ENCODE results near the gene SYT14.

Gene SYT14

DNA sequence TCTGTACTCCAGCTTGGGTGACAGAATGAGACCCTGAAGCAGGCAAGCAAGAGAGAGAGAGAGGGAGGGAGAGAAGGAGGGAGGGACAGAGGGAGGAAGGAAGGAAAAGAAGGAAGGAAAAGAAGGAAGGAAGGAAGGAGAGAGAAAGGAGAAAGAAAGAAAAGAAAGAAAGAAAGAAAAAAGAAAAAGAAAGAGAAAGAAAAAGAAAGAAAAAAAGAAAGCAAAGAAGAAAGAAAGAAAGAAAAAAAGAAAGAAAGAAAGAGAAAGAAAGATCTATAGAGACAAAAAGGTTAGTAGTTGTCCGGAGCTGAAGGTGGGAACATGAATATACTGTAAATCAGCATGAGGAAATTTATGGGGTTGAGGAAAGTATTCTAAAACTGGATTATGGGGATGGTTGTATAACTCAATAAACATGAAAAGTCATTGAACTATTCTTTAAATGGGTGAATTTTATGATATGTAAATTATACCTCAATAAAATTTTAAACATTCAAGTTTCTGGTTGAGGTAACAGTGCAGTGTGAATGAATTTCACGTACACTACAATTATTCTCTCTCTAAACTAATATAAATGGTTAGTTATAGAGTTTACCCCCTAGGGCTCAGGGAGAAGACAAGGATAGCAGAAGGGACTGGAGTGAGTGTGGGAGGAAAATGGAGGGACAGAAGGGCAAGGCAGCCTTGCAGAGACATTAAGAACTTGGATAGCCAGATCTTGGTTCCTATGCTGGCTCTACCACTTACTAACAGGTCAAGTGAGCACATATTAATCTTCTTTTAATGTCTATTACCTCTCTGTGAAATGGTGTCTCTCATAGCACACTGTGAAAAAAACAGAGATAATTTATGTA lies 269.8 kb downstream of the SYT14 start:
- no peak for DNase-seq (ENCODE audit: low read depth)

GRCh38 chr1:210213335-210213734 lies 275.3 kb downstream of the SYT14 start:
- DNase-seq (ENCODE audit: low read depth), result no peak

- DNase-seq (ENCODE audit: low read depth), result no peak
Measured at GRCh38 chr1:210214573-210215409, 276.8 kb downstream of the SYT14 start.

GRCh38 chr1:210217482-210217881 lies 279.5 kb downstream of the SYT14 start:
- DNase-seq (ENCODE audit: low read depth), result no peak

GRCh38 chr1:210218047-210218446 lies 280.0 kb downstream of the SYT14 start:
- DNase-seq (ENCODE audit: low read depth), result no peak
